NCI-H446 treated with DMSO at 0.1 percent for 48 hours (cell line): ENCODE results near the gene VSNL1.

Experiments used
- DNase-seq: peaks from one replicate; lab custom pipeline; 2025; lab: John Stamatoyannopoulos, UW

VSNL1 gene

DNA sequence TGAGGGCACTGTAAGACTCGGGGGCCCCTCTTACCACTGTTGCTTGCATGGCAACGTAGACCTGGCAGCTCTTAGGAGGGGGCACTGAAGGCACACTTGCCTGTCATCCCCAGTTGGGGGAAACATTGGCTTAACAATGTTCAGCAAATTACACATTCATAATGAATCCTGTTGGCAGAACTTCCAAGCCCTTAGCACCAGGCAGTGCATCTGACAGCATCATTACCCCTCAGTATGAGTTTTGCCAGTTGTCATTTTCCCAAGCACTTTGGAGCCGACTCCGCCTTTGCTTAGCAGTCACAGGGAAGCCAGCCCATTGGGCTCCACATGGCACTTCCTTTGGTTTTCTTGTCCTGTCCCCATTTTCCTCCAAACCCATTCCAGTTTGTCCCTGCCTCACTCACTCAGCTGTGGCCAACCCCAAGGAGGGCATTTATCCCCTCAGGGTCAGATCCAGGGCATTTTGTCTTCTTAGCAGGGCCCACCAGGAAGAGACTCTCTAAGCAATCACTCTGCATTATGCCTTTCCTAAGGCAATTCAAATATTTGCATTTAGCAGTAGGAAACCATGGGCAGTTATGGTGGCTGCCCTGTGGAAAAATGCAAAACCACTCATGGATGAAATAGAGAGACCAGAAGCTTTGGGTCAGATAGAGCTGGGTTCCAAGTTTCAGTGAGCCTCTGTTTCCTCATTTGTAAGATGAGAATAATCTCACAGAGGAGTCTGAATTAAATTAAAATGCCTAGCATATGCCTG, 73.9 kb downstream of the VSNL1 start:
- DNase-seq, result peak; percentile 72

DNA sequence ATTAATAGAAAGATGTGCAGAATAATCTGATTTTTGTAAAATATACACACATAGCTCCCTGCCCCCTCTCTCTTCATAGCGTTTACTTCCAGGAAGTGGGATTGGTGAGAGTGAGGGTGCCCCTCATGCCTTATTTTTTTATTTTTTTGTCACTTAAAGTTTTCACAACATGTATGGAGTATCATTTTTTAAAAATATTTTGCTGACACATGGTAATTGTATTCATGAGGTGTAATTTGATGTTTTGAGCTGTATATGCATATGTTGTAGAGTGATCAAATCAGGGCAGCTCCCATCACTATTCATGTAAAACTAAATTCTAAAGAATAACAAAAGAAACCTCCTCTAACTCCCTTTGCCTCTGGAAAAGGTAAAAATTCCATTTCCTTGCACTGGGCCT, 74.7 kb downstream of the VSNL1 start:
- no peak for DNase-seq

DNA sequence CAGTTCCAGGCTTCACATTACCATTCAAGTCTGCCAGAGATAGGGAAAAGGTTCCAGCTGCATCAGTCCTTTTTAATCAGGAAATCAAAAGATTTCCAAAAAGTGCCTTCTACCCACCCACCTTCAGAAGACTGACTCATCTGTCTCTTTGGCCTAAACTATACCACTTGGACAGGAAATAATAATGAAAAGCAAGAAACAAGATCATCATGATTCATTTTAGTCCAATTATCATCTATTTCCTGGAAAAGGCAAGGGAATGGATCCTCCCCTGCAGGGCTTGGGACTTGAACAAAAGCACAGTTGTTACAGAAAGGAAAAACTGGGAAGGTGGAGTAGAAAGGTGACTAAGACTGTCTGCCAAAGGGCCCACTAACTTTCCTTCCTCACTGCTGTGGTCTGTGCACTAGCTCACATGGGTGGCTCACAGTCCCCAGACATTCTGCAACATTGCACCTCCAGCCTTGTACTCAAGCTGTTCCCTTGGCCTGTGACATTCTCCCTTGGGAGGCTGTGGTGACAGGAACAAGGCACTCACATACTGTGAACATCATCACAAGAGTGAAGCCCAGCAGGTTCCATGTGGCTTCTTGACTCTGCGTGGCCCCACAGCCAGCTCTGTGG, 75.3 kb downstream of the VSNL1 start:
- DNase-seq, result peak; percentile 32

DNA sequence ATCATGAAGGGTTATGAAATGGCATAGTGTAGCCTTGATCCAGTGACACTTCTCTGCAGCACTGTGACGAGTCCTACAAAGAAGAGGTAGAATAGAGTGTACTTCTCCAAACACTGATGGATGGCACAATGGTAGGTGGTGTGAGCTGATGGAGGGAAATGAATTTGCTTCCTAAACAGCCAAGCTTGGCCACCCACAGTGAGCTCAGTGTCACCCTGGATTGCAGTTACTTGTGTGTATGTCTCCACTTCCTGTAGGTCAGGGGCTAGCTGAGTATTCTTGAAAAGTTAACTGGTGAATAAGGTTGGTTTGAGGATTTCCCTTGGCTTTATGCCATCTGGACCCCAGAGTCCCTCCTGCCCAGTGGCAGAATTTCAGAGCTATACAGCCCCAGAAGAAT, 75.9 kb downstream of the VSNL1 start:
- DNase-seq, result no peak

DNA sequence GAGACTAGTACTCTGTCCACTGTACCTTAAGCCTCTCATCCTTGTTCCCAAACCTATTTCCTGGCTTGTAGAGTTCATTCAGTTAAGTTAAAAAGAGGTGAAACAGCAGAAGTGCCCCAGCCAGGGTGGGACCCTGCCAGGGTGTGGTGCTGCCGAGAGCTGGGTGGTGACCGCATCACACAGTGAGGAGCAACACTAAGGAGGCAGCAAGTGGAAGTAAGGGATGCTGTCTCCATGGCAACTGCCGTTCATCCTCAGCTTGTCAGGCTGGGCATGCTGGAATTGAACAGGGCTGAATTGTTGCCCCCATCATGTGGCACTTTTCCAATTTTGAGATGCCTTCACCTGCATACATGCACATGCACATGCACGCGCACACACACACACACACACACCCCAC, 77.0 kb downstream of the VSNL1 start:
- no peak for DNase-seq

DNA sequence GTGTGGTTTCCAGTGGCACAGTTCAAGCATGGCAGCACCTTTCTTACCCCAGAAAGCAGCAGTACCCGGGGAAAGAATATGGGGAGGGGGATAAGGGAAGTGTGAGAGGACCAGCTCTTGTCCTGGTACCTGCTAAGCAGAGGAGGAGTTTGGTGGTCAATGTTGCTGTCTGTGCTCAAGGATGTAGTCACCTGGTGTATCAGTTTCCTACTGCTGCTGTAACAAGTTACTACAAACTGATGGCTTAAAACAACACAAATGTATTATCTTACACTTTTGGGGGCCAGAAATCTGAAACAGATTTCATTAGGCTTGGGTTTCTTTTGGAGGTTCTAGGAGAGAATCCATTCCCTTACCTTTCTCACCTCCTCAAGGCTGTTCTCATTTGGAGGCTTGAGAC, 77.5 kb downstream of the VSNL1 start:
- no peak for DNase-seq

DNA sequence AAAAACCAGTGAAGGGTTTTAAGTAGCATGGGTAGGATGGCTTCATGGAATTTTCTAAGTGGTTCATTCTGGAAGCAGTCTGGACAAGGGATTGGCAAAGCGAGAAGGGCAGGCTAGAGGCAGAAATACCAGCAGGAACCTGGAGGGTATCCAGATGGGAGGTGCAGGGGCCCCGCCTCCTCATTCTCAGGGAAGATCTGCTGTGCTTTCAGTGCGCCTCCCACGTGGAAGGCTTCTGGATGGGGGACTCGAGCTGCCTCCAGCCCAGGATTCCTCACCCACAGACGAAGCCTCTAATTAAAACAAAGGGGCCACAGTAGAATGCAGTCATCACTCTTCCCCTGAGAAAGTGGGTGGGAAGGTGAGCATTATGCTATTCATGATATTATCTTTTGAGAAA, 79.8 kb downstream of the VSNL1 start:
- DNase-seq, result peak; percentile 58

DNA sequence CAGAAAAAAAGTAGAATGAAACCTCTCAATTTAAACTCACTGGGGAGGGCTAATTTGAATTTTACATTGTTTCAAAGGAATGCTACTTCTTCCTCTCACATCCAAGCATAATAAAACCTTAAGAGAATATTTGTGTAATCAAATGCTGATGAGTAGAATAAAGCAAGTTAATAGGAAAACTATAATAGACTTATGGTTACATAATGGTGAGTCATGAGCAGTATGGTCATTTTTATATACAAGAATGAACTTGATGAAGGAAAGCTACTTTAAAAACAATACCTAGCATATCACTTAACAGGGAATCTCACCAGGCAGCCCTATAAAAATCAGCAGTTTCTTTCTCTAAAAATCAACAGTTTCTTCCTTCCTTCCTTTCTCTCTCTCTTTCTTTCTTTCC, 80.3 kb downstream of the VSNL1 start:
- DNase-seq, result no peak

DNA sequence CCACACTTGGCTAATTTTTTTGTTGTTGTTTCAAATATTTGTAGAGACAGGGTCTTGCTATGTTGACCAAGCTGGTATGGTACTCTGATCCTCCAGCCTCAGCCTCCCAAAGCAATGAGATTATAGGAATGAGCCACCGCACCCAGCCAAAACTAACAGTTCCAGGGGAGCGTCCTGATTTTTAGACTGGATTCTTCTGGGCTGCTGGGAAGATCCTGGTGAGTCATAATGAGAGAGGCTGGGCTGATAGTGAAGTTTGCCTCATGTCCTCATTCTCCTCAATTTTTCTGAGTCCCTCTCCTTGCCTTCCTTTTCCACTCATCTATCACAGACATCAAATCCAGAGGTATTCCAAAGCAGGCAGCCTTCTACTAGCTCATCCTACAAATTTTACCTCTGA, 81.3 kb downstream of the VSNL1 start:
- no peak for DNase-seq

DNA sequence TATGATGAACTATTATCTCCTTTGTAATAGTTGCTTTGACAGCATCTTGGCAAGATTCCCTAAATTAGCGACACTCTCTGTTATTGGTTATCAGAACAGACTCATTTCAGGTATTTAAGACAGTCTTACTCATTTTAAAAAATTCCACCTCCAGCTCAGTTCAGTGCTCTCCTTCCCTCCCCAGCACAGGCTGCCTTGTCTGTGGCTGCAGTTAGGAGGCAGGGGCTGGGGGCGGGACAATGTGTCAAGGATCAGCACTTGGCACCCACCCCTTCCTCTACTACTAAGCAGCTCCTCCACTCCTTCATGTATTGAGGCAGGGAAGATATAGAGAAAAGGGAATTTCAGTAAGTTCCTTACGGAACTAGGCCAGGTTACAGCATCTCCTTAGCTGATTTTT, 85.0 kb downstream of the VSNL1 start:
- no peak for DNase-seq

DNA sequence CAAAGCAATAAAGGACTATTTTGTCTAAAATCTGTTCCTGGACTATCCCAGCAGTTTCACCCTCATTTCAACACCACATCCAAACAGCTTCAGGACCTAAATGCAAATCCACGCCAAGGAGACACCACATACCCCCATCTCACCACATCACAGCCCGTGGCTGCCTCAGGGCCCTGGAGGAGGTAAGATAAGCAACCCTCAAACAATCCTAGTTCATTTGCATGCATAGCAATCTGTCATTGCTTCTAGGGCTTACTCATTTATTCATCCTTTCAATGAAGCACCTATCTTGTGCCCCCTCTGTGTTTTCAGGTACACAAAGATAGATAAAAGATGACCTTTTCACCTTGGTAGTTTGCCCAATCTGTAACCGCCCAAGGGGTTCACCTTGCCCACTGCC, 86.5 kb downstream of the VSNL1 start:
- no peak for DNase-seq

DNA sequence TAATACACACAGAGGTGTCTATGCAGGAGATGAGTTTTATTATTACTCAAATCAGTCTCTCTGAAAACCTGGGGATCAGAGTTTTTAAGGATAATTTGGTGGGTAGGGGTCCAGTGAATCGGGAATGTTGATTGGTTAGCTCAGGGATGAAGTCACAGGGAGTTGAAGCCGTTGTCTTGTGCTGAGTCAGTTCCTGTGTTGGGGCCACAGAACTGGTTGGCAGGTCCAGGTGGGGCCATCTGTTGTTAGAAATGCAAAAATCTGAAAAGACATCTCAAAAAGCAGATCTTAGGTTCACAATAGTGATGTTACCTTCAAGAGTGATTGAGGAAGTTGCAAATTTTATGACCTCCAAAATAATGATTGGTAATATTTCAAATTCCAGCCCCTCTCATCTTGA, 86.9 kb downstream of the VSNL1 start:
- no peak for DNase-seq

DNA sequence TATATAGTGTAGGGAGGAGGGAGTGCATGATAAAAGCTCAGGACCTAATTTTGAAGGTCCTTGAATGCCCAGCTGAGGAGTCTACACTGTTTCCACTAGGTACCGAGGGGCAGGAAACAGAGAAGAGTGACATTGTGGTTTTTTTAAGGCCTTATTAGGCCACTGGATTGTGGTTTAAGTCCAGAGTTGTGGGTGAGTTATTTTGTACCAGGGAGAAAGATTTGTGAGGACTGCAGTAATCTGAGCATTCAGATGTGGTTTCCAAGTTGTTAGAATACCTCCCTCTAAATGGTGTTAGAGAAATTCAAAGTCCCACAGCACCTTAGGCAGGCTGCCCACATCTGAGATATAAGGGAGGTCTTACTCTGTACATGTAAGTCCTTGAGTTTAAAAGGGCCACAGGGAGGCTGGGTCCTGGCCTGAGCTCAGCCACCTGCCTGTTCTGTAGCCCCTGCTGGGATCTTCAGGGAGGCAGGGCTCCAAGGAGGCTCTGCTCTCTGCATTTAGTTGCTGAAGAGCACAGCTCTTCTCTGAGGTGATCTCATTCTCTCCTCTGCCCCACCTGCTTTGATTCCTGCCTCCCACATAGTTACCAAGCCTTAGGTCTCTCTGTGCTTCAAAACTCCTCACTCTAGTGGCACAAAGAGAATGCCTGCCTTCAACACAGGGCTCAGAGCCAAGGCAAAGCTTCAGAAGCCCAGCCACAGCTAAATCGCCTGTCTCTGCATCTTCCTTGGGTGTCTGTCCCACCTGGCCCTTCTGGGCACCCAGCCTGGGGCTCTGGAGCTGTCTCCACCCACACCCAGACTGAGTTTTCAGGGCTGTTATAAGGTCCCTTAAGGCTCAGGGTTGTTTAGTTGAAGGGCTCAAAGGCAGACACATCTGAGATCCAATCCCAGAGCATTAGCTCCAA, 88.1 kb downstream of the VSNL1 start:
- peak; percentile 71 for DNase-seq

DNA sequence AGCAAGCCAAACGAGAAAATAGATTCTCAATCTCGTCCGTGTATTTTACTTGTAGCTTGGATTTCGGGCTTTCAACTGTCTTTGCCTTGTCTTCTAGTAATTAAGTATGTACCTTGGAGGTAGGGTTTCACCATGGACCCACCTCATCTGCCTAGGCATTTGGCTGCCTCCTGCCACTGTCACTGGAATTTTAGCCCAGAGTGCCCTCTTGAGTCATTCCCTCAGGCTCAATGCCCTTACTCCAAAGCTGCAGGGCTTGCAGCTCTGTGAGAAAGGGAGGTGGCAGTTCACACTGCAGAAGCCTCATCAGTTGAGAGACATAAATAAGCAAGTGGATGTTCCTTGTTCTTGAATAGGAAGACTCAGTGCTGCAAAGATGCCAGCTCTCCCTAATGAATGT, 89.6 kb downstream of the VSNL1 start:
- no peak for DNase-seq

DNA sequence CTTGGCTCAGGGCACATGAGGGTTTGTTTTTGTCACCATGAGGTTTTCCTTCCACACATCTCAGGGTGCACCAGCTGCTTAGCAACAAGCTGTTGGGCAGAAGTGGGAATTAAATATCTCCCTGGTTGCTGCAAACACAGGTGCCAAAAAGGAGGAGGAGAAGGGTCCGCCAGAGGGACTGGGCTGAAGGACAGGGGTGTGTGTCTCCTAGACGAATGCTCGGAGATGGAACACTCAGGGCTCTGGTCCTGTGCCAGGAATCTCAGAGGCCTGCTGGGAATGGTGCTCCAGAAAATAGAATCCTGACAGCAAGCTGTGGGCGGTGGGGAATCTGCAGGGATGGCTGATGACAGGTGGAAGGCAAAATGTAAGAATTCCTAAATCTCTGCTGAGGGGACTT, 94.5 kb downstream of the VSNL1 start:
- DNase-seq, result peak; percentile 5

DNA sequence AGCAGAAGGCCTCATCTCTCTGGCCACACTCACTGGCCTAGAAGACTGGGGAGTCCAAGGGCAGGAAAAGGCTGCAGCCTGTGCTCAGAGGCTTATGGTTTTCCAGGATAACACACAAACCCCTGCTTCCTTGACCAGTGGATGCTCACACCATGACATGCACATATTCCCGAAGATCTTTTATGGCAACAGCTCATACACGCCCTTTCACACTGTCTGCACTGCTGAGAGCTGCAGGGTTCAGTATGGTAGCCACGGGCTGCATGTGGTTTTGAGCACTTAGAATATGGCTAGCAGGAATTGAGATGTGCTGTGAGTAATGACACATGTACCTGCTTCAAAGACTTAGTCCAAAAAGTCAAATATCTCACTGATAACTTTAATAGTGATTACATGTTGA, 95.8 kb downstream of the VSNL1 start:
- DNase-seq, result no peak

DNA sequence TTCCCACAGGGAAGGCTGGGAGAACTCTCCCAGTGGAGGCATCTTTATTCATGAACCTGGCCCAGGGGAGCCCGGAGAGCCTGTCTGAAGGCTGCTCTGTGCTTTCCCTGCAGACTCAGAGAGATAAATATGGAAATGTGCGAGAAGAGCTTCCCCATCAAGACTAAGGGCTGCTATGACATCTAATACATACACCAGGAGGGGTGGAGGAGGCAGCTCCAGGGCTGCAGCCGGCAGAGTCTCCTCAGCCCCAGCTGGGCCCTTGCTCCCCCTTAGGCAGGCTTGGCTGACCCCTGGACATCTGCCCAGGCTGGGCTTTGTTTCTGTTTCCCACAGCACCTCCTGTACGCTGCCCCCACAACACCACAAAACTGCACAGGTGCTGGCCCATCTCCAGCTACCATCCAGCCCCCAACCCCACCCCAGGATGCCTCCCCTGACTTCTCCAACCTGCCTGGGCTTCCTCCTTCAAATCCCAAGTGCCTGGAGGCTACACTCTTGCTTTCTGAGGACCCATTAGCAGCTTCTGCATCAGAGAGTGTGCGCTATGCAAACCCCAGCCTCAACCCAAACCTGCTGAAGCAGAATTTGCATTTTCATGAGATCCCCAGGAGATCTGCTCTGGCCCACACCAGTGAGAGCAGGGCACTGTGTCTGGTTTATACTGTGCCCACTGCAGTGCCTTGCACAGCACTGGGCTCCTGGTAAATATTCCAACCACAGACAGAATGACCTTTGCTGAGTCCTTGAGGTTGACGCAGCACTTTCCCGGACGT, 96.8 kb downstream of the VSNL1 start:
- DNase-seq, result no peak

DNA sequence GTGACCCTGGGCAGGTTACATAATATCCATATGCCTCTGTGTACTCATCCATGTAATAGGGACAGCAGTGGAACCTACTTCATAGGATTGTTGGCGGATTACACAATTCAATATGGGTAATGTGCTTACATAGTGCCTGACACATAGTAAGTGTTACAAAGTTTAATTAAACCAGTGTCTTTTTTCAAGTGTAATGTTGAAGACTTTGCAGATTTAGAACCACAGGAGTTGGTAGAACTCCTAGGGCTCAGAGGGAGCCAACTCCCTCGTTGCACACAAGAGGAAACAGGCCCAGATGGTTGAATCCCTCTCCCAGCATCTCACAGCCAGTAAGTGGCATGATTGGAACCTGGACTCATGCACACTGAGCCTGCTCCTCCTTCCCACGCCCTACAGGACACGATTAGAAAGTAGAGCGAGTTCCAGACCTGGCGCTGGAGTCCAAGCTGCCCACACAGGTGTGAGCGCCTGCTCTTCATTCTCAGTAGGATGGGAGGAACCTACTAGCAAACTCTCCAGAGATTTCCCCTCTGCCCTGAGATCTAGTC, 97.8 kb downstream of the VSNL1 start:
- DNase-seq, result no peak

DNA sequence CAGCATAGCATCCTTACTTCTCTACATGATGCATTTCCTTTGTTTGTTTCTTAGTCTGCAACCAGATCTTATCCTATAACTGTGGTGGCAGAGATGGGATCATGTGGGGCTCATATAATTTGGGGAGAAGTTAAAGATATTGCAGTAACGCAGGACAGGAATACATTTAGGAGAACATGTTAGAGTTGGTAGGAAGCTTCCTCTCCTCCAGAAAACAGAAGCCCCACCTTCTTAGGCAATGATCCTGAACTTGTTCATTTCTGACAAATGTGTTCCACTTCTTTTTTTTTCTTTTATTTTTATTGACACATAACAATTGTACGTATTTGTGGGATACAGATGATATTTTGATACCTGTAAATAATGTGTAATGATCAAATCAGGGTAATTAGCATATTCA, 99.9 kb downstream of the VSNL1 start:
- DNase-seq, result no peak

DNA sequence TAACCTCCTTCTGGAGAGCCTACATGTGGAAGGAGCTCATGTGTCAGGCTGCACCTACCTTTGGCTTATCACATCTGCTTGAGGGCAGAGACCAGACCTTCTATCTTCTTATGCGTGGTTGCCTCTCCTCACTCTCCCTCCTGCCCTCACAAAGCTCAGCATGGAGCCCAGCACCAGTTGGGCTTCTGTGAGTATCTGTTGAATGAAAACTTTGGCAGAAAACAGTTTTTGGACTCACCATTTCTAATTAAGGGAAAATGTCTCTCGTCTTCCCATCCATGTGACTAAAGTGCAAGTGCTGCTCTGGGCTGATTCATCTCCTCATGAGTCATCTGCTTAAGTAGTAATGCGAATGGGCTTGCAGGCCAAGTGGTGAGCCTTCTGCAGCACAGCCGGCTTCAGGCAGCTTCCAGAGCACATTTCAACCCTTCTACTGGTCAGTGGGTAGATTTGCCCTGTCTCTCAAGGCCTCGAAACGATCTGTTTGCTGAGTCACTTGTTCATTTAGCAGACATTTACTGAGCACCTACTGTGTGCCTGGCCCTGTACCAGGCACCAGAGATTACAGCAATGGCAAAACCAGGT, 102.6 kb downstream of the VSNL1 start:
- peak; percentile 93 for DNase-seq

DNA sequence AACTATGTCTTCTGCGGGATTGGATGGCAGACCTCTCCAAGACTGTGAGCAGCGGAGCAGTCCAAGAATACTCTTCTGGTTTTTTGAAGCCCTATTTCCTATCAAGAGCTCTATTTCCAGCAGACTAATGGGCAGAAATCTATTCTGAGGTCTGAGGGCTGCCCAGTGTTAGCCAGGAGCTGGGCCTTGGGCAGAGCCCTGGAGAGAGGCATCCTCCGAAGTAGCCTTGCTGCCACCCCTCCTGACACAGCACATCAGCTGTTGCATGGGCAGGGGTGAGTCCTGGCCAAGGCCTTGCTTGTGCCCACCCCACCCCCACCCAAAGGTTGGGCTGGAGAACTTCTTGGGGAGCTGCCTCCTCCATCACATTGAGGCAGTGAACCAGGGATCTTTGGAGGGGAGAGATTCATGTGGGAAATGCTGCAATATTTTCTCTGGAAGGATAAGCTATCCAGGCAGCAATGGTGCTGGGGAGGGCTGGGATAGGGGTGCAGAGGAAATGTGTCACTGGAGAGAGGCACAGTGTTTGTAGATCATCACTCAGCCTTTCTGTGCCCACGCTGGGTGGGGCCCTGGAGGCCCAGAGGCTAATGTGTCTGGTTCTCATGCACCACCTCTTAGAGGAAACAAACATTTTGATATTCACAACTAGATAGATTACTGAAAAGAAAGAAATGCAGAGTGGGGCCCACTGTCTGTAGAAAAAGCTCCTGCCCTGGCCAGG, 104.7 kb downstream of the VSNL1 start:
- no peak for DNase-seq
